HG03558 (cell line): ENCODE measurements around the gene CIAO1.
"Not testable (repeated sequence)": the region's sequence is repeated elsewhere in the genome, so short reads cannot be mapped to it uniquely, and the experiment has no call there.

ENCODE experiments used
- ATAC-seq: cut with Tn5 transposase; IDR thresholded peaks from one replicate; pipeline ENCODE4 v1.9.1; 2021; ENCODE audit warnings: moderate number of reproducible peaks; ENCODE audit not compliant: unreplicated experiment; ENCODE audit errors: extremely low read depth

Gene CIAO1

GRCh38 chr2:96248624-96249023 is 17.4 kb upstream of the CIAO1 start:
- ATAC-seq: no peak

DNA sequence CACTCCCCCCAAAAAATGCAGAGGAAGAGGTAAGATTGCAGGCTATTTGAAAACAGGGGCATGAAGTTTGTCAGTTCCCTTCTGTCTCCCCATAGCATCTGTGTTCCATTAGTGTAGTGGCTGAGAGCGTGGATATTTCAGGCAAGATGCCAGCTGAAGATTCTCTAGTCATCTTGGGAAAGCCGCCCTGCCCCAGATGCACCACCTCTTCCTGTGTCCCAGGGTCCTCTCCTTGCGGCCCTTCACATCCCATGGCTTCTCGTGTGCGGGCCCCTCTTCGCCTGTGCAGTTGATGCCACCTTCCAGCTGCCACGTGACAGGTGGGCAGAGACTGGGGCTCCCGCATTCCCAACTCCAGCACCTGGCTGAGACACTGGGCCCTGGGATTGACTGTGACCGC is 16.4 kb upstream of the CIAO1 start:
- ATAC-seq: no peak

DNA sequence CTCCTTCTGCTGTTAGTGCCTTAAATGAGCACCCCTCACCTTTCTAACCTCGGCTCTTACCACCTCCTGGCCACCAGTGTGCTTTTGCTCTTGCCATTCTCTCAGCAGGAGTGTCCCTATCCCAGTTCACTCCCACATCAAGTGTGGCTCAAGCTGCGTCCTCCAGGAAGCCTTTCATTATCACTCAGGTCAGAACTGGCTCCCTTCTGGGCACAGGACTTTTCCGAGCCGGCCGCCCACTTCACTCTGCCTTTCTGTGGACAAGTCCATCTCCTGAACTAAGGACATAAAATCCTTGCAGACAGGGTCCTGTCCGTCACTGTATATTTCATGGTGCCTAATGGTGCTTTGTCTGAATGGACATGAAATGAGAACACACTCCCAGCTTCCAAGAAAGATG is 15.8 kb upstream of the CIAO1 start:
- ATAC-seq: no peak

- ATAC-seq: no peak
Measured at GRCh38 chr2:96251721-96252292, 14.2 kb upstream of the CIAO1 start.

DNA sequence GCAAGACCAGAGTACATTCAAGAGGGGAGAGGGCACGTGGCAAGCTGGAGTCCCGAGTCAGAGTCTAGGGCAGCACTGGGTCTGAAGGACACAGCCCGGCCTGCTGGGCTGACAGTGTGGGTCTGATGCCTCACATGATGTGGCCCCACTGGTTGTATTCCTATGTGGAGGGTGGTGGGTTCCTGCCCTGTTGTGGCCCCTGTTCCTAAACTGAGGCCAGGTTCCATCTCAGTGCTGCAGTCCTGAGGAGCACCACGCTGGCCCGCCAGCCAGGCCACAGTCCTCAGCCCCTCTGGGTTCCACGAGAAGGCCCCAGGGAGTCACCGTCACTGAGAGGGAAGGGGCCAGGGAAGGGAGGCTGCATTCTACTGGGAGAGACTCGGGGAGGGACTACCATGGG is 13.5 kb upstream of the CIAO1 start:
- no peak for ATAC-seq

DNA sequence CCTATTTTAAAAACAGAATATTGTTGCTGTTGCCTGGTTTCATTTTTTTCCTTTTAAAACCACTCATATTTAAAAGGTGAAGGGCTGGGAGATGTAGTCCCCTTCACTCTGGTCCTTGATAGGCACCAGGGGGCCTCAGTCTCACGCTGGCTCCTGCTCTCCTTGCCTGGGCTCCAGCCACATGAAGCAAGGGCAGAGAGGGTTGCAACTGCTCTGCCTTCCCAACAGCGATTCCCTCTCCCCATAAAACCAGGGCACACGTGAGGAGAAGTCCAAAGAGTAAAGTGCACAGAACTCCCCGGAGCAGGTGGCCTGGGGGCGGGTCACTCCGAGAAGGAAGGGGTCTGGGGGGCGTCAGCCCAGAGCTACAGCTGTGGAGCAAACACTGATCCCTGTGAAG is 13.0 kb upstream of the CIAO1 start:
- no peak for ATAC-seq

GRCh38 chr2:96254571-96254970 is 11.5 kb upstream of the CIAO1 start:
- no peak for ATAC-seq

DNA sequence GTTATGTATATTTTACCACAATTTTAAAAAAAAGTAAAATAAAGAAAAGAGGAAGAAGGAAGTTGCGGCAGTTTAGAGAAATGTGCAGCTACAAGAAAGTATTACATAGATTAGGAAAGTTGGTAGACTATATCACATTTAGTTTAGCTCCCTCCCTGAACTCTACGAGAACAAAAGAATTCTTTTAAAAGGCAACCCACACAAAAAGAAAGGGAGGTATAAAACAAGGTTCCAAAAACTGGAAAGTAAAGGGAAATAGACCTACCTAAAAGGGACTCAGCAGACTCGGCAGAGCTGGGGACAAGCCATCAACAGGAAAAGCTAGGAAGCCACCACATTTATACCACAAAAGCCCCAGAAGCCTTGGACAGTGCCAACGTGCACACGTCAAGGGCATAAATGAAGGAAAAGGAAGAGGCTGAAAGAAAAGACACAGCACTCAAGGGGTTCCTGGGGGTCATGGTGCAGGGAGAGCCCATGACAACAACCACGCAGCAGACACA is 9.4 kb upstream of the CIAO1 start:
- no peak for ATAC-seq

GRCh38 chr2:96257744-96258143 is 8.3 kb upstream of the CIAO1 start:
- not testable (repeated sequence) for ATAC-seq

GRCh38 chr2:96258166-96259022 is 7.6 kb upstream of the CIAO1 start:
- no peak for ATAC-seq

GRCh38 chr2:96259497-96259921 is 6.5 kb upstream of the CIAO1 start:
- ATAC-seq: no peak

DNA sequence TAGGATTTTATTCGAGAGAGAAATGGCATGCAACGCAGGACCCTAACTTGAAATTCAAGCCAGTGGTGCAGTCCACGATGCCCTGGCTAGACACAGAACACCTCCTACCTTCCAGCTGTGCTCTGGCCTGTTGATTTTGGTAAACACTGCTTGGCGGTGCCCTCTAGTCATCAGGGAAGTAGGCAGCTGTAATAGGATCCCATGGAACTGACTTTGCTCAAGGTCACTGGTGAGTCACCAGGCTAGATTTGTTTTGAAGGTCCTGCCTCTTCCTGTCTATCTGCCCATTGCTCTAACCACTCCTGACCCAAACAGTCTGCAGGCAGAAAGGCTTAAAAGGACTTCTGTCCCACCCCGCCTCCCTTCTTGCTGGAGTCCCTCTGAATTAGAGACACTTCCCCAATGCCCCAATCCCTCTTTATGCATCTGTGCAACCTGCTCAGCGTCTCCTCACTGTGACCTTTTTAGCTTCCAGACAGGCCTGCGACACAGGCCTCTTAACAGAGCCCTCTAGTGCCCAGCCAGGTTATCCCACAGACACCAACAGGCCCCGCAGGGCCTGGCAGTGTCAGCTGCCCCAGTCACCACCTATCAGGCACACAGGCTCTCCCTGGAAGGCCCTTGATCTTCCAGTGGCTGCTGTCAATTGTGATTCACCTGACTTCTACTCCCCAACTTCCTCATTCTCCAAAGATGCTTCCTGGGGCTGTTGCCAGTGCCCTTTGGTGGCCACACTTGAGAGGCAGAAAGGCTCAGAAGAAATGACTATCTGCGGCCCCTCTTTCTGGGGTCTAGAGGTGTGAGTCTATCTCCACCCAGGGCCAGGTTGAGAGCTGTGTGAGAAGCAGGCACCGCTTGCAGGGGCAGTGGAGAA is 5.4 kb upstream of the CIAO1 start:
- no peak for ATAC-seq

DNA sequence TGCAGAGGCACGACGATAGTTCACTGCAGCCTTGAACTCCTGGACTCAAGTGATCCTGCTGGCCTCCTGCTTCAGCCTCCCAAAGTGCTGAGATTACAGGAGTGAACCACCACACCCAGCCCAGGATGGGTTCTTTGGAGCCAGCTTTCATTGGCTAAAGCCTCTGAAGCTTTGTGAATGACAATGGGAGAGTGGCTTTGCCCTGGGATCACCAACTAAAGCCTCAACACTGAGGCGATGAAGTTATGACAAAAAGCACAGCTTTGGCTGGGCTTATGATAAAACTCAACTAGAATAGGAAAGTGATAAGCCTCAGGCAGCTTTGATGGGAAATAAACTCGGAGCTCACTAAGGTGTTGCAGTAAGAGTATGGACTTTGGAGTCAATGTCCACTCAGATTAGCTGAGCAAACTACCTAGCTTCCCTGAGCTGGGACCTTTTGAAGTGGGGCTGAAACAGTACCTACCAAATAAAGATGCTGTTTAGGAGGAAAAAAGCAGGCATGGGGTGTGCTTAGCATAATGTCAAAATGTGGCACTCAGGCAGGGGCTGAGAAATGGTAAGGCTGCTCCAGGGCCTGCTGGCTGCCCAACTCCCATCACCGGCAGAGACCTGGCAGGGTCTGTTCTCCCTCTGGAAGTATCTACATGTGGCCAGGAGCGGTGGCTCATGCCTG is 4.6 kb upstream of the CIAO1 start:
- ATAC-seq: no peak

GRCh38 chr2:96262306-96262705 is 3.7 kb upstream of the CIAO1 start:
- ATAC-seq: no peak

DNA sequence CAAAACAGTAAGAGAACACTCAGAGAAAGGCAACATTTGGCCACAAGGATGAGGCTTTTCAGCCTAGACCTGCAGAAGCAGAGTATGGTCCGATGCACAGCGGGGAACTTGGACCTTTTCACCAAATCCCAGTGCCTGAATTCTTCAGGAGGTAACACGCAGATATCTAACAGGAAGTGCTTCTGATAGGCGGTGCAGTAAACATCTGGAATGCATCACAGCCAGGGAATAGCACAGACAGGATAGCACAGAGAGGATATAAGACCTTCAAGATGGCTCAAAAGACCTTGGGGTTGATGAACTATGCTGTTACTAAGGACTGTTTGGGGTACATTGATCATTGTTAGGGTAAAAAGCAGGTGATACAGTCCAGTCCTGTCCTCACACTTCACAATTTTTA is 1.9 kb upstream of the CIAO1 start:
- no peak for ATAC-seq

- ATAC-seq: no peak
Measured at GRCh38 chr2:96264656-96265348, 1.2 kb upstream of the CIAO1 start.

DNA sequence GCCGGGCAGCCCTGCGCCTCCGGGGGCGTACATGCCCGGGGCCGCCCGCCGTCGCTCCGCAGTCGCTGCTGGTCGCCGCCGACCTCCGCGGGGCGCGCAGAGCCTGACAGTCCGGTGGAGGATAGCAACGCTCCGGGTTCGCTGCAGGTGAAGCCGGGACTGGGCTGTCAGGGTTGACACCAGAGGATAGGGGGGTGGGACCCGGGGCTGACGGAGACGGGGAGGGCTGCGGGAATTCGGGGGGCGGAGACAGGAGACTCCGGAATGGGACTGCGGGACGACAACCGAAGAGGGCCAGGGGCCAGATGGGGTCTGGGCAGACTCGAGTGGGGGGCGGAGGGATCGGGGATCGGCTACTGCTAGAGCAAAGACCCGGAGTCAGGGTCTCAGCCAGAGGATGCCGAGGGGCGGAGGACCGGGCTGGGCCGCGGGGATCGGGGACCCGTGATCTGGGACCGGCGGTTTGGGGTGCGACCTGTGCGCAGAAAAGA is 631 bp upstream of the CIAO1 start:
- ATAC-seq: no peak

DNA sequence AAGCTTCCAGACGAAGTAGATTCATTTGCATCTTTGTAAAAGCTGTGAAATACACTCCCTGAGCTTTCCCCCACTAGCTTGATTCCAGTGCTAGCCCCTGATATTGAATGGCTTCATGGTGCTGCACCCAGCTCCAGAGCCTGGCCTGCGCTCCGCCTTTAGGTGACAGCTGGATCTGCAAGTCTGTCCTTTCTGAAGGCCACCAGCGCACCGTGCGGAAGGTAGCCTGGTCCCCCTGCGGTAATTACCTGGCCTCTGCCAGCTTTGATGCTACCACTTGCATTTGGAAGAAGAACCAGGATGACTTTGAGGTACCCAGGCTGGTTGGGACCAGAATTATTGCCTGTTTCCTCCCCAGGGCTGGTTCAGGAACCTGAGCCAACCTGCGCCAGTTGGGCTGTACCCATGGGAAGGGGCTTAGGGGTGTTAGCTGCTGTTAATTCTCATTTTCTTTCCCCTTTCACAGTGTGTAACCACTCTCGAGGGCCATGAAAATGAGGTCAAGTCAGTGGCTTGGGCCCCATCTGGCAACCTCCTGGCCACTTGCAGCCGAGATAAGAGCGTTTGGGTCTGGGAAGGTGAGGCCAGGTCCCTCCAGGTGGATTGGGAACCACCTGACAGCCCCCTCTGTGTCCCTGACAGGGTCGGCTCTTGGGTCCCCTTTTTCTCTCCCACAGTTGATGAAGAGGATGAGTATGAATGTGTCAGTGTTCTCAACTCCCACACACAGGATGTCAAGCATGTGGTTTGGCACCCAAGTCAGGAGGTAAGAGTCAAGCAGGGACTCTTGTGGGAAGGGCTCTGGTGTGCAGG is 1.3 kb downstream of the CIAO1 start:
- no peak for ATAC-seq

DNA sequence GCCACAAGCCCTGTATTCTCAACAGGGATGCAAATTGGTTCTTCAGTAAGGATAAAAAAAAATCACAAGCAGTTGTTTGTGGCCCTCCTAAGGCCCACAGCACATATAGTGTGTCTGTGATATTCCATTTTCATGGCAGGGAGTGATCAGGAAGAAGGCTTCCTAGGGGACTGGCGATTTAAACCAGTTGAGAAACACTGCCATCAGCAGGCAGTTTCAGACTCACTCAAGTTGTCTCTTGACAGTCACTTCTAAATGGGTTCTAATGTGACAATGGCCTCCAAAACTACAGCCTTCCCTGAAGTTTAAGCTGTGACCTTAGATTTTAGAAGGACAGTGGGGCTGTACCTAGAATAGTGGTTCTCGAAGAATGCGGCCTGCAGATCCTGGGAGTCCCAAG is 6.0 kb downstream of the CIAO1 start:
- no peak for ATAC-seq
